GM21528 (cell line): ENCODE data around the gene NSD1.
"Not testable (repeated sequence)": the region's sequence is repeated elsewhere in the genome, so short reads cannot be mapped to it uniquely, and the experiment has no call there.

Experiments used
- ATAC-seq: cut with Tn5 transposase; IDR thresholded peaks from one replicate; pipeline ENCODE4 v1.9.1; 2021; ENCODE audit warnings: mild to moderate bottlenecking, moderate library complexity; ENCODE audit not compliant: unreplicated experiment, low FRiP score

NSD1 gene

DNA sequence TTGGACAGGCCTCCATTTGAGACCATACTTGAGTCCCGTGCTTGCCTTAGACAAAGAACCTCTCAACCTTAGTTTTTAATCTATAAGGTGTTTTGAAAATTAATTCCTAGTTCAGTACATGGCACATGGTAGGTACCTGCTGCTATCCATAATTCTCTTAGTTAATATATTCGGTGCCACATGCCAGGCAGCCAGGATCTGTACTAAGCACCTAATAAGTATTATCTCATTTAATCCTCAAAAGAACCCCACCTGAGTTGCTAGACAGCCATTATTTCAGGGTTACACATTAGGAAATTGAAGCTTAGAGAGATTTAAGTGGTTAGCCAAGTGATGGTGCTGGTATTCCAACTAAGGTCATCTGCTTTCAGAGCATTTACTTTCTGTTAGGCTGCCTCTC is 29.9 kb downstream of the NSD1 start:
- no peak for ATAC-seq

GRCh38 chr5:177169271-177169670 is 35.7 kb downstream of the NSD1 start:
- no peak for ATAC-seq

GRCh38 chr5:177171961-177172360 is 38.4 kb downstream of the NSD1 start:
- ATAC-seq, result no peak

DNA sequence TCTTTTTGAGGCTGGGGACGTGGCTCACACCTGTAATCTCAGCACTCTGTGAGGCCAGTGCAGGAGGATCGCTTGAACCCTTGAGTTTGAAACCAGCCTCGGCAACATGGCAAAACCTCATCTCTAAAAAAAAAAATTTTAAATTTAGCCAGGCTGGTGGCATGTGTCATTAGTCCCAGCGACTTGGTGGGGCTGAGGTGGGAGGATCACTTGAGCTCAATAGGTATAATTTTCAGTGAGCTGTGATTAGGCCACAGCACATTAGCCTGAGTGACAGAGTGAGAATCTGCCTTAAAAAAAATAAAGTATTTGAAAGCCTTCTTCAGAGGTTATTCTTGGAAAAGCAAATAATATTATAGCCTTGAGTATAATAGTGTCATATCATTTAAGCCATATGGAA is 41.8 kb downstream of the NSD1 start:
- no peak for ATAC-seq

GRCh38 chr5:177176175-177176711 is 42.7 kb downstream of the NSD1 start:
- no peak for ATAC-seq

DNA sequence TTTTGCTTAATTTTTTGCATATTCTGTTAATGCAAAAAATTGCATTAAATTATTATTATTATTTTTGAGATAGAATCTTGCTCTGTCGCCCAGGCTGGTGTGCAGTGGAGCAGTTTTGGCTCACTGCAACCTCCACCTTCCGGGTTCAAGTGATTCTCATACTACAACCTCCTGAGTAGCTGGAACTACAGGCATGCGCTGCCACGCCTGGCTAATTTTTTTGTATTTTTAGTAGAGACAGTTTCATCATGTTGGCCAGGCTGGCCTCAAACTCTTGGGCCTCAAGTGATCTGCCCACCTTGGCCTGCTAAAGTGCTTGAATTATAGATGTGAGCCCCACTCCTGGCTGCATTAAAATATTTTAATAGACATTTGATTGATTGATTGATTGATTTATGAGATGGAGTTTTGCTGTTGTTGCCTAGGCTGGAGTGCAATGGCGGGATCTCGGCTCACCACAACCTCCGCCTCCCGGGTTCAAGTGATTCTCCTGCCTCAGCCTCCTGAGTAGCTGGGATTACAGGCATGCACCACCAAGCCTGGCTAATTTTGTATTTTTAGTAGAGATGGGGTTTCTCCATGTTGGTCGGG is 44.4 kb downstream of the NSD1 start:
- not testable (repeated sequence) for ATAC-seq

GRCh38 chr5:177178733-177179304 is 45.2 kb downstream of the NSD1 start:
- ATAC-seq, result no peak

DNA sequence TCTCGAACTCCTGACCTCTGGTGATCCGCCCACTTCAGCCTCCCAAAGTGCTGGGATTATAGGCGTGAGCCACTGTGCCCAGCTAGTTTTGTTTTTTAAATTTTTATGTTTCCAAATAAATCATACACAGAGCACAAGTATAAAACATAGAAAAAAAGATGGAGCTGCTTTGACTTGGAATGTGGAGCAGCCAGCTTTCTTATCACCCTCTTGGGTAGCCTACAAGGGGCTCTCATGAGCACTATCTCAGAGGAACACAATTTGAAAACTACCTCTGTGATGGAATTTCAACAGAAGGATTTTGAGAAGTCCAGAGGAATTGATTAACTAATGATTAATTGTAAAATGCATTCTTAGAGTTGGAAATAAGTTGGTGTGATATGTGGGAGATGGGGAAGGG is 45.9 kb downstream of the NSD1 start:
- no peak for ATAC-seq

DNA sequence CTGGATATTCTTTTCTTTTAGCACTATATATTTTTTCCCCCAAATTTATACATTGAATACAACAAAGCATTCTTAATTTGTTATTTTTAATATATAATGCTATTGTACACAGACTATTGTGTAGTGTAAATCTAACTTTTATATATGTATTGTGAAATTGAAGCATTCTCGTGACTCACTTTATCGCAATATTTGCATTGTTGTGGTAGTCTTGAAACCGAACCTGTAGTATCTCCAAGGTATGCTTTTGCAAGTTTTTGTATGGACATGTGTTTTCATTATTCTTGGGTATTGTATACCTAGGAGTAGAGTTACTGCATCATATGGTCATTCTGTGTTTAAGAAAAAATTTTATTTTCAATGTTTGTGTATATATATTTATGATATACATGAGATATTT is 49.6 kb downstream of the NSD1 start:
- no peak for ATAC-seq

DNA sequence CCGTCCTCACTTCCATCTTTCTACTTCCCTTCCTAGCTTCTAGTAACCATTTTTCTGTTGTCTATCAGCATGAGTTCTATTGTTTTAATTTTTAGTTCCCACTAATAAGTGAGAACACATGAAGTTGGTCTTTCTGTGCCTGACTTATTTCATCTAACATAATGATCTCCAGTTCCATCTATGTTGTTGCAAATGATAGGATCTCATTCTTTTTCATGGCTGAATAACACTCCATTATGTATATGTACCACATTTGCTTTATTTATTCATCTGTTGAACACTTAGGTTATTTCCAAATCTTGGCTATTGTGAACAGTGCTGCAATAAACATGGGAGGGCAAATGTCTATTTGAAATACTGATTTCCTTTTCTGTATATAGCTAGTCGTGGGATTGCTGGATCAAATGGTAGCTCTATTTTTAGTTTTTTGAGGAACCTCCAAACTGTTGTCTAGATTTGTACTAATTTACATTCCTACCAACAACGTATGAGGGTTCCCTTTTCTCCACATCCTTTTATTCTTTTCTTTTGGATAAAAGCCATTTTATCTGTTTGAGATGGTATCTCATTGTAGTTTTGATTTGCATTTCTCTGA is 50.3 kb downstream of the NSD1 start:
- ATAC-seq, result no peak

GRCh38 chr5:177185993-177186392 is 52.4 kb downstream of the NSD1 start:
- no peak for ATAC-seq

GRCh38 chr5:177186645-177187044 is 53.1 kb downstream of the NSD1 start:
- no peak for ATAC-seq

- no peak for ATAC-seq
Measured at GRCh38 chr5:177188775-177189174, 55.2 kb downstream of the NSD1 start.

GRCh38 chr5:177189416-177189815 is 55.8 kb downstream of the NSD1 start:
- no peak for ATAC-seq

GRCh38 chr5:177189965-177190364 is 56.4 kb downstream of the NSD1 start:
- no peak for ATAC-seq

DNA sequence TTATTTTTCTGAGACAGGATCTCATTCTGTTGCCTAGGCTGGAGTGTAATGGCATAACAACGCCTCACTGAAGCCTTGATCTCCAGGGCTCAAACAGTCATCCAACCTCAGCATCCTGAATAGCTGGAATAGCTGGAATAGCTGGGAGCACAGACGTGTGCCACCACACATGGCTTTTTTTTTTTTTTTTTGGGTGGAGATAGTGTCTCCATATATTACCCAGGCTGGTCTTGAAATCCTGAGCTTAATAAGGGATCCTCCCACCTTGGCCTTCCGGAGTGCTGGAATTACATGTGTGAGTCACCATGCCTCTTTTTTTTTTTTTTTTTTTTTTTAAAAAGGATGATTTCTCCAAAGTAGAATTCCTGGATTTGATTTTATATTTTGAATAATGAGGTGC is 60.7 kb downstream of the NSD1 start:
- ATAC-seq, result no peak

DNA sequence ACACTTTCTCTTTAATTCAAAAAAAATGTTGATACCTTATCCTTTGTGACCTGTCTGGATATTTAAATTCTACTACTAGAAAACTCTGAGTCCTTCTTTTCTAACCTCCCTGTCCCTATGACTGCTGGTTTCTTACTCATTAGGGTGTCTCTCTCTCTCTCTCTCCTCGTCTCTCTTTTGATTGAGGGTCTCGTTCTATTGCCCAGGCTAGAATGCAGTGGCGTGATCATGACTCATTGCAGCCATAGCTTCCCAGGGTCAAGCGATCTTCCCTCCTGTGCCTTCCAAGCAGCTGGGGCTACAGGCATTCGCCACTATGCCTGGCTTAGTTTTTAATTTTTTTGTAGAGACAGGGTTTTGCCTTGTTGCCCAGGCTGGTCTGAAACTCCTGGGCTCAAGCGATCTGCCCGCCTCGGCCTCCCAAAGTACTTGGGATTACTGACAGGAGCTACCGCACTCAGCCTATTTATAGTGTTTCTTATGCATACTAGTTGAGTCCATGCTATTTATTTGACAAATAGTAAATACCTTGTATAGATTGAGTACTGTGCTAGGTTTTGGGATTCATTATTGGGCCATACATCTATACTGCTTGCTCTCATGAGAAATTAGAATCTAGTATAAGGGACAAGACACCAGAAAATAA is 61.9 kb downstream of the NSD1 start:
- ATAC-seq, result no peak

DNA sequence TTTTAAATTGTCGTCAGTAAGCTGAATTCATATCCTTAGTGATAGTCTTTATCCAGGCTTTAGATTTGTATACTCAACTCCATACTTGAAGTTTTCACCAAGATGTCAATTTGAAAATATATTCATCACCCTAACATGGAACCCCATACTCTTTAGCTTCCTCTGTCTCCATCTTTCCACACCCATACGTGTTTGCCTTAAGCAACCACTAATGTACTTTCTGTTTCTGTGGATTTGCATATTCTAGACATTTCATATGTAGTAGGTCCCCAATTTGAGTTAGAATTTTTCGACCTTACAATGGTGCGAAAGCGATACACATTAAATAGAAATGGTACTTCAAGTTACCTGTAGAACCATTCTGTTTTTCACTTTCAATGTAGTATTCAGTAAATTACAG is 65.2 kb downstream of the NSD1 start:
- no peak for ATAC-seq

- no peak for ATAC-seq
Measured at GRCh38 chr5:177204281-177204680, 70.7 kb downstream of the NSD1 start.

DNA sequence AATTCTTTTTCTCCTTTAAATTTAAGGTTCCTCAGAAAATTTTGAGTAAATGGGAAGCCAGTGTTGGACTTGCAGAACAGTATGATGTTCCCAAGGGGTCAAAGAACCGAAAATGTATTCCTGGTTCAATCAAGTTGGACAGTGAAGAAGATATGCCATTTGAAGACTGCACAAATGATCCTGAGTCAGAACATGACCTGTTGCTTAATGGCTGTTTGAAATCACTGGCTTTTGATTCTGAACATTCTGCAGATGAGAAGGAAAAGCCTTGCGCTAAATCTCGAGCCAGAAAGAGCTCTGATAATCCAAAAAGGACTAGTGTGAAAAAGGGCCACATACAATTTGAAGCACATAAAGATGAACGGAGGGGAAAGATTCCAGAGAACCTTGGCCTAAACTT is 76.0 kb downstream of the NSD1 start:
- no peak for ATAC-seq

DNA sequence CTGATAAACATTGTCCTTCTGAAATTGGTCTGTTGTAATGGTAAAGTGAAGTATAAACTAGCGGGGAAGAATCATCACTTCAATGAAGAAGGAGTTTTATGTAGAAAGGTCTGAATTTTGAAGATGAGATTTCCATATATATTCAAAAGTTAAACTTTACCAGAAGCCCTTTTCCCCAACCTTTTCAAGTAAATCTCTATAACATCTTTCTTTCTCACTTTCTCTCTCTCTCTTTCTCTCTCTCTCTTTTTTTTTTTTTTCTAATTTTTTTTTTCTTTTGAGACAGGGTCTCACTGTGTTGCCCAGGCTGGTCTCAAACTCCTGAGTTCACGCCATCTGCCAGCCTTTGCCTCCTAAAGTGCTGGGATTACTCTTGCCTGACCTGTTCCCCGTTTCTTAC is 78.7 kb downstream of the NSD1 start:
- no peak for ATAC-seq

GRCh38 chr5:177220576-177220975 is 87.0 kb downstream of the NSD1 start:
- no peak for ATAC-seq
